ENCODE data around the gene UBE2Q2. TPM values are rescaled to one million over a fixed set of nuclear protein-coding genes. Genes with fewer than 3 reads are reported as not detected.

Gene UBE2Q2
- total RNA-seq, 3 donors from 2014 or later (not counting 1 experiment from before 2014, with no cell fraction given): 39.5 to 64.6 (median 63.9) TPM

- Histone ChIP-seq H3K27me3 (ENCODE audit: control insufficient read depth, insufficient read depth, low read length) (no peaks in the 10 kb centered on the region), H3K36me3 (ENCODE audit: control insufficient read depth, insufficient read depth, low read length) (peaks cover 14% of the 10 kb centered on the region), H3K27ac (ENCODE audit: low read length) (no peak overlapping the region), H3K4me3 (ENCODE audit: low read length) (no peak overlapping the region), H3K9me3 (ENCODE audit: control insufficient read depth, insufficient read depth, low read length) (no peaks in the 10 kb centered on the region), H3K4me1 (ENCODE audit: control insufficient read depth, insufficient read depth, low read length) (peaks cover 17% of the 10 kb centered on the region)
- Mint-ChIP-seq H3K36me3 (peaks cover 9% of the 10 kb centered on the region), H3K4me3 (no peak overlapping the region), H3K27me3 (ENCODE audit: low read depth in 2 of 2) (no peaks in the 10 kb centered on the region), H3K9me3 (no peaks in the 10 kb centered on the region), H3K4me1 (peaks cover 60 to 62% of the 10 kb centered on the region in 2 donors), H3K27ac (no peak overlapping the region)
- intact Hi-C loops (cut with micrococcal nuclease): loop anchor here (10.0 kb wide), 1 partner anchor 204 kb away; a partner anchor contains a TSS
- ATAC-seq (peak in 1 of 3 donors; percentile 28), DNase-seq (peak in 1 of 2 donors; percentile 16)
- TF ChIP-seq, protein P1, sequence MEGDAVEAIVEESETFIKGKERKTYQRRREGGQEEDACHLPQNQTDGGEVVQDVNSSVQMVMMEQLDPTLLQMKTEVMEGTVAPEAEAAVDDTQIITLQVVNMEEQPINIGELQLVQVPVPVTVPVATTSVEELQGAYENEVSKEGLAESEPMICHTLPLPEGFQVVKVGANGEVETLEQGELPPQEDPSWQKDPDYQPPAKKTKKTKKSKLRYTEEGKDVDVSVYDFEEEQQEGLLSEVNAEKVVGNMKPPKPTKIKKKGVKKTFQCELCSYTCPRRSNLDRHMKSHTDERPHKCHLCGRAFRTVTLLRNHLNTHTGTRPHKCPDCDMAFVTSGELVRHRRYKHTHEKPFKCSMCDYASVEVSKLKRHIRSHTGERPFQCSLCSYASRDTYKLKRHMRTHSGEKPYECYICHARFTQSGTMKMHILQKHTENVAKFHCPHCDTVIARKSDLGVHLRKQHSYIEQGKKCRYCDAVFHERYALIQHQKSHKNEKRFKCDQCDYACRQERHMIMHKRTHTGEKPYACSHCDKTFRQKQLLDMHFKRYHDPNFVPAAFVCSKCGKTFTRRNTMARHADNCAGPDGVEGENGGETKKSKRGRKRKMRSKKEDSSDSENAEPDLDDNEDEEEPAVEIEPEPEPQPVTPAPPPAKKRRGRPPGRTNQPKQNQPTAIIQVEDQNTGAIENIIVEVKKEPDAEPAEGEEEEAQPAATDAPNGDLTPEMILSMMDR (IDR thresholded peaks at IDR 0.05): peak; percentile 12
- WGBS (ENCODE audit: insufficient coverage): 91% methylated on average over 7 of the region's 9 CpGs
Observed at GRCh38 chr15:75928680-75929608, 85.7 kb downstream of the UBE2Q2 start.

- TF ChIP-seq, protein P1 (IDR thresholded peaks at IDR 0.05): no peak
- peaks cover 49 to 52% of the 10 kb centered on the region in 2 donors for H3K4me1 Mint-ChIP-seq
- Histone ChIP-seq H3K36me3 (ENCODE audit: control insufficient read depth, insufficient read depth, low read length) (peaks cover 22% of the 10 kb centered on the region), H3K9me3 (ENCODE audit: control insufficient read depth, insufficient read depth, low read length) (no peaks in the 10 kb centered on the region), H3K27ac (ENCODE audit: low read length) (no peak overlapping the region), H3K4me3 (ENCODE audit: low read length) (no peak overlapping the region), H3K4me1 (ENCODE audit: control insufficient read depth, insufficient read depth, low read length) (peaks cover 10% of the 10 kb centered on the region), H3K27me3 (ENCODE audit: control insufficient read depth, insufficient read depth, low read length) (no peaks in the 10 kb centered on the region)
- H3K4me3 Mint-ChIP-seq: no peak overlapping the region
- peaks cover 9% of the 10 kb centered on the region for H3K36me3 Mint-ChIP-seq
- DNase-seq: peak in 1 of 2 donors; percentile 8
- H3K27me3 Mint-ChIP-seq (ENCODE audit: low read depth in 2 of 2): no peaks in the 10 kb centered on the region
- intact Hi-C loops (cut with micrococcal nuclease): loop anchor here (10.0 kb wide), 1 partner anchor 205 kb away; a partner anchor contains a TSS
- ATAC-seq: peak; percentile 59 to 78 (median 65)
- H3K27ac Mint-ChIP-seq: peak overlapping the region; percentile 47 to 75
- 51% methylated on average over 4 of the region's 5 CpGs for WGBS (ENCODE audit: insufficient coverage)
- H3K9me3 Mint-ChIP-seq: no peaks in the 10 kb centered on the region
Observed at GRCh38 chr15:75929799-75930565, 86.7 kb downstream of the UBE2Q2 start.

DNA sequence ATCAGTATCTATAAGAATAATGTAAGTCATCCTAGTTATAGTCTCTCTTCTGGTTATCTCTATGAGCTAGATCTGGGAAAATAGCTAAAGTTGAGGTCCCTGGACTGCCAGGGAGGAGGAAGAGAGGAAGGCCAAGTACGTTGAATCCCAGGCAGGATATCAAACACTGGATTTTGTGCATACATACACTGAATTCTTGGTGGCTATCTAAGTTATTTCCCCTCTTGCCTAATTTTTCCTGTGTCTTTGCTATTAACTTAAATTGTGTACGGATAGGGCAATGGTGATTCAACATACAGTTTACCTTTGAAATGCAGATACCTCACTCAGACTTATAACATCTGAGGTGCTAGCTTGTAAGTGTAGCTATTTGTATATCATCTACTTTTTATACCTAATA lies 87.6 kb downstream of the UBE2Q2 start:
- Histone ChIP-seq H3K27me3 (ENCODE audit: control insufficient read depth, insufficient read depth, low read length) (no peaks in the 10 kb centered on the region), H3K9me3 (ENCODE audit: control insufficient read depth, insufficient read depth, low read length) (no peaks in the 10 kb centered on the region), H3K4me1 (ENCODE audit: control insufficient read depth, insufficient read depth, low read length) (peaks cover 6% of the 10 kb centered on the region), H3K36me3 (ENCODE audit: control insufficient read depth, insufficient read depth, low read length) (peaks cover 26% of the 10 kb centered on the region), H3K27ac (ENCODE audit: low read length) (no peak overlapping the region), H3K4me3 (ENCODE audit: low read length) (no peak overlapping the region)
- no peak for DNase-seq
- no peaks in the 10 kb centered on the region for H3K27me3 Mint-ChIP-seq (ENCODE audit: low read depth in 2 of 2)
- peaks cover 41 to 44% of the 10 kb centered on the region in 2 donors for H3K4me1 Mint-ChIP-seq
- peaks cover 9% of the 10 kb centered on the region for H3K36me3 Mint-ChIP-seq
- TF ChIP-seq, protein P1 (IDR thresholded peaks at IDR 0.05): no peak
- 100% methylated on average over 1 of the region's 2 CpGs for WGBS (ENCODE audit: insufficient coverage)
- no peak for ATAC-seq
- intact Hi-C loops (cut with micrococcal nuclease): no loop called here
- peak overlapping the region; percentile 47 to 75 for H3K27ac Mint-ChIP-seq
- H3K4me3 Mint-ChIP-seq: no peak overlapping the region
- no peaks in the 10 kb centered on the region for H3K9me3 Mint-ChIP-seq

Measured in natural killer cell (primary cell).